CD4-positive, alpha-beta T cell treated with Interleukin-6 at 100 ng/mL for 8 hours (primary cell): ENCODE data around the gene SSH2.
"Not testable (repeated sequence)": the region's sequence is repeated elsewhere in the genome, so short reads cannot be mapped to it uniquely, and the experiment has no call there.

Source experiments
- DNase-seq: peaks from one replicate; pipeline ENCODE4 v3.0.0-alpha.2; 2020; ENCODE audit warnings: mixed read lengths, low spot score

The SSH2 gene

DNA sequence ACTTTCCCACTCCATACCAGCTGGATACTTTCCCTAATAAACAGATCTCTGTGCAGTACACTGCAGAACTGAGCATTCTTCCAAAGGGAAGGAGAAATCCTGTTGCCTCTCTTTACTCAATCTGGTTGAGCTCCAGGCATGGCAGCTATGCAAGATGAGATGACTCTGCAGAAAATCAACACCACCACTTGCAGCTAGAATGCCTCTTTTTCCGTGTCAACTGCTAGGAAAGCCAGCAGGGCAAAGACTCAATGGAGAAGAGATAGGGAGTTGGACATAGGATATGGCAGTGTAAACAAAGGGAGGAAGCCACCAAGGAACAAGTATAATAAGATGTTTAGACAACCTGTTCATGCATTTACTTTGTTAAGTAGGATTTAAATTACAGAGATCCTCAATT, 266.9 kb downstream of the SSH2 start:
- DNase-seq, result no peak

- DNase-seq, result no peak
These were observed 268.8 kb downstream of the SSH2 start for GRCh38 chr17:29661213-29661612.

DNA sequence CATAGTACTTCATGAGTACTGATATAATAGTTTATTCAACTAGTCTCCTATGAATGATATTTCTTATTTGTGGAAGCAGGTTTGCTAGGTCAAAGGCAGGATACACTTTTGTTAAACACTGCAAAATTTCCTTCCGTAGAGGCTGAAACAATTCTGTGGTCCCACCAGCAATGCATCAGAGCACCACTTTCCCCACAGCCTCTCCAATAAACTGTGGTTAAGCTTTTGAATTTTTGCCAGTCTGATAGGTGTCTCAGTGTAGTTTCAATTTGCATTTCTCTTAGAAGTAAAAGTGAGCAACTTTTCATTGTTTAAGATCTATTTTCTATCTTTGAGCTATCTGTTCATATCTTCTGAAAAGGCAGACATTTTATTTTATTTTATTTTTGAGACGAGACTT, 270.9 kb downstream of the SSH2 start:
- DNase-seq, result no peak

GRCh38 chr17:29655323-29655722, 274.7 kb downstream of the SSH2 start:
- no peak for DNase-seq

GRCh38 chr17:29653995-29654714, 275.9 kb downstream of the SSH2 start:
- no peak for DNase-seq

- DNase-seq, result no peak
These were observed 277.1 kb downstream of the SSH2 start for GRCh38 chr17:29652976-29653375.

DNA sequence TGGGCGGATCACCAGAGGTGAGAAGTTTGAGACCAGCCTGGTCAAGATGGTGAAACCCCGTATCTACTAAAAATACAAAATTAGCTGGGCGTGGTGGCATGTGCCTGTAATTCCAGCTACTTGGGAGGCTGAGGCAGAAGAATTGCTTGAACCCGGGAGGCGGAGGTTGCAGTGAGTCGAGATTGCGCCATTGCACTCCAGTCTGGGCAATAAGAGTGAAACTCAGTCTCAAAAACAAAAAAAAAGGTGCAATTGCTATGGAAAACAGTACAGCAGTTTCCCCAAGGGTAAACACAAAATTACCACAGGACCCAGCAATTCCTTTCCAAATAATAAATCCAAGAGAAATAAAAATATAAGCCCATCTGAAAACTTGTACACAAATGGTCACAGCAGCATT, 278.1 kb downstream of the SSH2 start:
- not testable (repeated sequence) for DNase-seq

DNA sequence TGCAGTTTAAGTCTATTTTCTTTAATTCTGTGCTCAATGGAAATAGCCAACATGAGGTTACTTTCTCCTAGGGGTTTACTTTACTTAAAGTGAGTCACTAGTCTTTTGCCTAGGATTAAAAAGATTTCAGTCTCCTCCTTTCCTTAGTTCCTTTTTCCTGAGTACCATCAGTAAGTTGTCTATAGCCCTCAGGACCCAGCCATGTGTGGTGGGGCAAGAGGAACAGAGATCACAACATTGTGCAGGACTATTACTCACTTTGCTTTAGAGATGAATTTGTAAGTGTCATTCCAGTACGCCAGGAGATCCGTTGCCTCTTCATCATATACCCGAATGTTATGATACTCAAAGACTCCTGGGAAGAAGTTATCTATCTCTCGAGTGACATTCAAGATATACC, 279.6 kb downstream of the SSH2 start:
- DNase-seq, result no peak

GRCh38 chr17:29649359-29649758, 280.7 kb downstream of the SSH2 start:
- DNase-seq, result no peak

DNA sequence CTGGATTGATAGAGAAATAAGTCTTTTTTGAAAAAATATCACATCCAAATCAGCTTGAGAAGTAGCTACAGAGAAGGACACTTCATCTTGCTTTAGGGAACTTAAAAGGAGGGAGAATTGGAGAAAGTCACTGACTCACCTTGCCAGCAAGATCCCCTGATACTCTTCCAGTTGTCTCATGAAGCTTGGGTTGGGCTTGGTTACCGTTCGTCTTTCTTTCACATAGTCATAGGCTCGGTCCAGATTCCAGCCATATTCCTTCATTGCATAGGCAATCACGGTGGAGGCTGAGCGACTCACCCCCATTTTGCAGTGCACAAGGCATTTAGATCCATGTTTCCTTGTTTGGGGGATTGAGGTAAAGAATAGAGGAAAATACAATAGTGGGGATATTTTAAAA, 282.0 kb downstream of the SSH2 start:
- DNase-seq, result no peak

GRCh38 chr17:29645515-29646051, 284.4 kb downstream of the SSH2 start:
- DNase-seq, result no peak

DNA sequence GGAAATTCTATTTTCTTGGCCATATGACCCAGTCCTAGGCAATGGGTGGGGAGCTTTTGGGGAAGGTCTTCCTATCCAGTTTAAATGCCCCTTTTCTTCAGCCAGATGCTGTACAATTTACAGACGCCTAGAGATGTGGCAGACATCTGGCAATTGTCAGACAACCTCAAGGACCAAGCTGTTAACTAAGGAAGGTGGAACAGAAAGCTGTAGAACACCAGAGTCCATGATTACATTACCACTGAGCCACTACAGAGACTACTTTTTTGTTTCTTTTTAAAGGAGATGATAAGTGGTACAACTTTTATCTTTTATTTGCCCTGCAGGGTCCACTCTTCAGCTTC, 286.2 kb downstream of the SSH2 start:
- DNase-seq, result no peak

DNA sequence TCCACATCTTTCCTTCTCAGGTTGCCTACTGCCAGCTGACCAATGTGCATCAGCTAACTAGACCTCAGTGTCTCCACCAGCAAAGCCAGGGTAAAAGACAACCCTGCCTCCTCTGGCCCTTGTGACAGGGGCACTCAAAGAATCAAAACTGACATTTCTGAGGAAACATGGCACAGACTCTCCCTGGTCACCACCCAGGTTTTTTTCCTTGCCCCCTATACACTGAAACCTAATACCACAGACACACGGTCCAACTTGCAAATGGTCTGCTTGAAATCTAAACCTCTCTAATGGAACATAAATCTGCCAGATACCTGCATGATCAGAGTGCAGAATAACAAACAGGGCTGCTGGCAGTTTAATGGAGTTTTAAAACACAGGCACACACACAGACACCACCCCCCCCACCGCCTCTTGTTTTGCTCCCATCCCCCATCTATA, 287.8 kb downstream of the SSH2 start:
- no peak for DNase-seq

GRCh38 chr17:29640981-29641642, 288.9 kb downstream of the SSH2 start:
- DNase-seq, result no peak

DNA sequence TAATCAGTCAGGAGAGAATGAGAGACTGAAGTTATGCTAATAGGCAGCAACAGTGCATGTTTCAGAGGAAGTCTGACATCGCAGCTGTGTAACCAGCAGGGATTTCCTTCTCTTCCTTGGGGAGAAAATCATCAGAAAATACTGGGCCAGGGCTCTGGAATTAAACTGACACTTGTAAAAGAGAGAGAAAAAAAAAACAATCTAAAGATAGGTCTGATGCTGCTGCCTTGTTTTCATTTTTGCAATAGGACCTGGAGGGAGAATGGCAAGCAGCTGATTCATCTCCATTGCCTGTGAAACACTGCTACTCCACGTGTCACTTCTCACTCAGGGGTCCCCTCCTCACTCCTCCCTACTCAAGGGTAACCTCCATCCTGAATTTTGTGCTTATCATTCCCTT, 289.6 kb downstream of the SSH2 start:
- DNase-seq, result no peak

GRCh38 chr17:29633886-29634285, 296.1 kb downstream of the SSH2 start:
- DNase-seq, result no peak

DNA sequence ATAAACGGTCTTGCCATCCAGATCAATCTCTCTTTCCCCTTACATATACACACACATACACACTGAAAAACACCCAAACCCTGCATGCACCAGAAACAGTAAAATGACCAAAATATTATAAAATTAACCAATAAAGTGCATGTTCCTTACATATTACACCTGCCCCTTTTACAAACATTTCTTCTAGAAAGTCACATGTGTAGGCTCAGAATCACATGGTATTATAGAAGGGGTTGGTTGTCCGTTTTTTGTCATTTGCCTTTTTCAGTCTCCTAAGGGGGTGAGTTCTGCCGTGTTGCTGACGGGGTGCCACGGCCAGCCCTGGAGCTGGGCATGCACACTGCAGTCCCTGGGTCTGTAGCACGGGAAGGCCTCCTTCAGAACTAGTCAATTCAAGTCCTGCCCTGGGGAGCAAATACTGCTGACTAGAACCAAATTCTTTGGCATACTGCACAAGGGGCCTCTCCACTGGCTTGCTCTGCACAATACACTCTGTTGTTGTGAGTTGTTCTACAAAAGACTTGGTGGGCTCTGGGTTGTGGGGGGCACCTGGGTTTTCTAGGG, 299.3 kb downstream of the SSH2 start:
- no peak for DNase-seq

GRCh38 chr17:29629839-29630238, 300.2 kb downstream of the SSH2 start:
- DNase-seq, result no peak

GRCh38 chr17:29628644-29629043, 301.4 kb downstream of the SSH2 start:
- DNase-seq, result no peak

- no peak for DNase-seq
These were observed 302.1 kb downstream of the SSH2 start for GRCh38 chr17:29627951-29628350.

- DNase-seq, result no peak
These were observed 304.8 kb downstream of the SSH2 start for GRCh38 chr17:29625037-29625750.

GRCh38 chr17:29624586-29624985, 305.4 kb downstream of the SSH2 start:
- DNase-seq, result no peak

DNA sequence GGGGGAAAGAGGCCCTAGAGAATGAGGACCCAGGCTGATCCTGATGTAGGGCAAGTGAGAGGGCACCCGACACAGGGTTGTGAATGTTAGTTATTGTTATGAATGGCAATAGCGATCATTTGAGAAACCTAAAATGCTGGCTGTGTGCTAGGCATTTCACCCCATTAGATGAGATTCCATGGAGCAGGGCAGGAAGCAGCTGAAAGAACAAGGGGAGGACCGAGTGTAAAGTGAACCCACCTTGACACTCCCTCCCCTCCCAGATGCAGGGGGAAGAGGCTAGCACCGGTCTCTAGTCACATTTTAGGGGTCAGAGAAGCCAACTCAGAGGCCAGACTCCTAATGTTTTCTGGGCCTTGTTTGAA, 306.8 kb downstream of the SSH2 start:
- no peak for DNase-seq
